HG03378 (cell line): ENCODE data around the gene SPATA24.
"Not testable (repeated sequence)": the region's sequence is repeated elsewhere in the genome, so short reads cannot be mapped to it uniquely, and the experiment has no call there.

Experiments
- ATAC-seq: cut with Tn5 transposase; IDR thresholded peaks from one replicate; pipeline ENCODE4 v1.9.1; 2021; ENCODE audit warnings: mild to moderate bottlenecking, moderate library complexity; ENCODE audit not compliant: unreplicated experiment

Gene SPATA24

DNA sequence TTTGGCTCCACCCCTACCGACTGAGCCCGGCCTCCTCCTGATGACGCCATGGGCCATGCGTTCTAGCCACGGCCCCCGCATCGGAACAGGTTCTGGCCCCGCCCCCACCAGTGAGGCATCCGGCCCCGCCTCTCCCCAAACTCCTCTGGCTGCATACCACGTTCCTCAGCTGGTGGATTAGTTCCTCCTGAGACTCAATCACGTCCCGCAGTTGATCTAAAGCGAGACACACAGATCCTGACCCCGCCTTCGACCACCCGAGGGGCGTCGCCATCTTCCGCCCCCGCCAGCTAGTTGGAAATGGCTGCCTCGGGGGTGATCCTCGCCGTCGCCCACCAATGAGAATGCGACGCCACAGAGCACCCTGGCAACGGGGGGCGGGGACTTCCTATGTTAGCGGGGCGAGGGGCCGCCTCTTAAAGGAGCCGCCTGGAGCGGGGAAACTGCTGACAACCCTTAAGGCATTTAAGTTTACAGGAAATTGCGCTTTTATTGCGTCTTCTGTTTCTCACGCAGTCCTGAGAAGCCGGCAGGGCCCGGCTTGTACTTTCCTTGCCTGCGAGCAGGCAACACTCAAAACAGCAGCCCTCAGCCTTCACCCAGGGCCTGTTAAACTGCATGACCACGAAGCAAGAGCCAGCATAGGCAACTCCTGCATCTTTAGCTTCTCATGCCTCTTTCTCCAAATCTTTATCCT is at the start of gene SPATA24:
TSS of gene SPATA24 (minus strand) at position 303 of the 697 bp plus-strand sequence. CDS start at position 274, 29 bp downstream.
- ATAC-seq: peak; percentile 79

DNA sequence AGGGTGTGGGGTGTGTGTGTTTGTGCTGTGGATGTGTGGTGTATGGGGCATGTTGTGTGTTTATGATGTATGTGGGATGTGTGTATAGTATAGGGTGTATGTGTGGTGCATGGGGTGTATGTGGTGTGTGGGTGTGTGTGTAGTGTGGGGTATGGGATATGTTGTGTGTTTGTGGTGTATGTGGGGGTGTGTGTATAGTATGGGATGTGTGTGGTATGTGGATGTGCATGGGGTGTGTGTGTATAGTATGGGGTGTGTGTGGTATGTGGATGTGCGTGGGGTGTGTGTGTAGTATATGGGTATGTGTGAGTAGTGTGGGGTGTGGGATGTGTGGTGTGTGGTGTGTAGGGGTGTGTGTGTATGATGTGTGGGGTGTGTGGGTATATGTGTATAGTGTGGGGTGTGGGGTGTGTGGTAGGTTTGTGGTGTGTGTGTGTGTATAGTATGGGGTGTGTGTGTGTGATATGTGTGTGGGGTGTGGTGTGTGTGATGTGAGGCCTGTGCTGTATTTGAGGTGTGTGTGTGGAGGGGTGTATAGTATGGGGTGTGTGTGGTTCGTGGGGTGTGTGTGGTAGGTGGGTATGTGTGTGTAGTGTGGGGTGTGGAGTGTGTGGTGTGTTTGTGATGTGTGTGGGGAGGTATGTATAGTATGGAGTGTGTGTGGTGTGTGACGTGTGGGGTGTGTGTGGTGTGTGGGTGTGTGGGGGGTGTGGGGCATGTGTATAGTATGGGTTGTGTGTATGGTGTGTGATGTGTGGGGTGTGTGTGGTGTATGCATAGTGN is 48.2 kb upstream of the SPATA24 start:
- ATAC-seq: no peak

GRCh38 chr5:139451176-139451575 is 47.3 kb upstream of the SPATA24 start:
- ATAC-seq: no peak

- ATAC-seq: no peak
These were observed 43.3 kb upstream of the SPATA24 start for GRCh38 chr5:139446956-139447779.

GRCh38 chr5:139445325-139446170 is 41.7 kb upstream of the SPATA24 start:
- no peak for ATAC-seq

DNA sequence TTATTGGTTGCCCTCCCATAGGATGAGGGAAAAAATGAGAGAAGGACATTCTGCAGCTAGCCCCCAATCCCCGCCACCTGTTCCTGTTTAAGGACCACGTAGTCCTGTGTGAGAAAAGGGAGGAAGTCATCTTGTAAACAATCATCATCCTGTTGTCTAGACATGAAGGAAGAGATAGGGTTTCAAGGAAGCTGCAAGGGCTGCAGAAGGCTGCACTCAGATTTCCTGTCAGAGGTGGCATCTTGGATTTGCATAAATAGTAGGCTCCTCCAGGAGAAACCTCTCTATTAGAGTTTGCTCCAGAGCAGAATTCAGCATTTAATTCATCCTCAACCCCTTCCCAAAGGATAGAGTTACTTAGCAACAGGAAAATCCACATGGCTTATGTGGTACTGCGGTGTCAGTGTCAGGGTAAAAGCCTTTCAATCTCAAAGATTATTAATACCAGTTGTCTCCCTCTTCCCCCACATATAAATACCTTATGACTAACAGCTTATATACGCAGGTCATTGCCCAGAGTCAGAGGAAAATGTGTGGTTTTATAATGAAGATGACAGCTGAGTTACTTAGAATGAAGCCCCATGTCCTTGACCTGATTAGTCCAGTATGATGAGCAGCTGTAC is 40.1 kb upstream of the SPATA24 start:
- ATAC-seq: no peak

- not testable (repeated sequence) for ATAC-seq
These were observed 36.5 kb upstream of the SPATA24 start for GRCh38 chr5:139440416-139440815.

GRCh38 chr5:139439013-139439903 is 35.4 kb upstream of the SPATA24 start, which contains the start of gene DNAJC18:
TSS of gene DNAJC18 (minus strand) at chr5:139439525. CDS start at chr5:139439445, 80 bp downstream.
- peak; percentile 76 for ATAC-seq

DNA sequence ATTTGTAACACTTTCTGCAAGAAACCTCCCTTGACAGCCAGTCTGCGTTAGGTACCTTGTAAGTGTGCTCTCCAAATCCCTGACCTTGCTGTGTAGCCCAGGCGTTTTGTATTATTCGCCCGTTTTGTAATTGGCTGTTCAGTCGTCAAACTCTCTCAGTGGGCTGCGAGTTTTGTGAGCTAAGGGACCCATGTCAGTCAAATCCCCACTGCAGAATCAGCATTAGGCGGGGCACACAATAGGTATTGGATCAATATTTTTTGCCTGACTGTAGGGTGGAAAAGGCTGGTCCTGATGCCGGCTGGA is 34.8 kb upstream of the SPATA24 start:
- ATAC-seq: no peak

- no peak for ATAC-seq
These were observed 31.8 kb upstream of the SPATA24 start for GRCh38 chr5:139435676-139436075.

GRCh38 chr5:139431706-139432105 is 27.8 kb upstream of the SPATA24 start:
- ATAC-seq: no peak

DNA sequence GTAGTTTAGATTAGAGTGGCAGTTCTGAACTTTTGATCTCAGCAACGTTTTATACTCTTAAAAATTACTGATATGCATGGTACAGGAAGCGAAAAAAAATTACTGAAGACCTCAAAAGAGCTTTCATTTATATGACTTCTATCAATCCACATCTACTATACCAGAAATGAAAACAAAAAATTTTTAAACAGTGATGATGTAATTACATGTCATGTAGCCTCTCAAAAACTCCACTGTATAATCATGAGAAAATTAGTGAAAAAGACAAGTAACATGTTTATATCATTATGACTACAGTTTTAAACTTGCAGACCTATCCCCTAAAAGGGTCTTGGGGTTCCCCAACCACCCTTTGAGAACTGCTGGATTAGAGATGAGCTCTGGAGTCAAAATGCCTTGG is 26.1 kb upstream of the SPATA24 start:
- no peak for ATAC-seq

DNA sequence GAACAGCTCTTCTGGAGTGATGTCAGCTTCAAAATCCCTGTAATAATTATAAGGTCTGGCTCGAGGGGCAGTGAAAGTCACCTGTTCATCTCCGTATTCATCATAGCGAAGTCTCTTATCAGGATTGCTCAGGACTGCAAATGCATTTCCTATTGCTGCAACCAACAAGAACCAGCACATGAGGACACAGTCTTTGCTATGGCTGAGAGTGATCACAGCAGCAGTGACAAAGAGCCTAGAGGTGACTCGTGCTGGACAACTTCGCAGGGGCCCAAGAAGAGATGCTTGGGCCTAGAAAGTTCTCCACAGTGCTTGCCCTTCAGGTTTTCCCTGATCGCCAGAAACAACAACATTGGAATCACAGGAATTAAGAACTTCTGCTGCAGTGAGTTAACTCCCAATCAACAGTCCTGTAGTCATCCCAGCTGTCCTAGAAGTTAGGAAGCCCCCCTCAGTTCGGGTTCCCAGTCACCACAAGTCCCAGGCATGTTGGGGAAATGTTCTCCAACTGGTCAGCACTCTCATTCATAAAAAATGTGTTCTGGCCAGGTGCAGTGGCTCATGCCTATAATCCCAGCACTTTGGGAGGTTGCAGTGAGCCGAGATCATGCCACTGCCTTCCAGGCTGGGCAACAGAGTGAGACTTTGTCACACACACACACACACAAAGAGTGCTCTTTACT is 22.5 kb upstream of the SPATA24 start:
- no peak for ATAC-seq

- no peak for ATAC-seq
These were observed 21.6 kb upstream of the SPATA24 start for GRCh38 chr5:139425497-139425896.

DNA sequence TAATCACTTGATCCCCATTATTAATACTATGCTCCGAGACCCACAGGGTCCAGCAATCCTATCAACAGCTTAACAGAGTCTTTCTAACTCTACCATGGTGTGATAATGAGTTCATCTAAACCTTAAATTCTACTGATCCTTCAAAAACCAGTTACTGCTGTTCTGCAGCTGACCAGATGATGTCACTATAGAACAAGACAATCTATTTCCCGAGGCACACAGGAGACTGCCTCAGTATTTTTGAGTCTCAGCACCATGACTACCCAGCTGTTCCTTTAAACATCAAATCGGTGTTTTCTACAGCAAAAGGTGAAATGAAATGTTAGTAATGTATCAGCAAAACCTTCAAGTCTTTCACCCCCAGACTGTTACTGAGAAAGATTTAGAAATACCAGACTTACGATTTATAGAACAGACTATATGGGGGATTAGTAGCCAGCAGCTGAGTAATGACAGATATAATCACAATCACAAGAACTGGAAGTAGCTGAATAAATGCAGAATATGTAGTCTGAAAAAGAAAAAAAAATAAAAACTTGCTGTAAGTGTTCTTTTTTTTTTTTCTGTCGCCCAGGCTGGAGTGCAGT is 18.5 kb upstream of the SPATA24 start:
- ATAC-seq: peak; percentile 75

- no peak for ATAC-seq
These were observed 15.6 kb upstream of the SPATA24 start for GRCh38 chr5:139419226-139420192.

- no peak for ATAC-seq
These were observed 14.9 kb upstream of the SPATA24 start for GRCh38 chr5:139418793-139419192.
